ENCODE data around the gene MRPL3. TPM values are rescaled to one million over a fixed set of nuclear protein-coding genes. Genes with fewer than 3 reads are reported as not detected.

The MRPL3 gene
- total and polyA plus RNA-seq, 2 experiments from 2014 or later = 159 to 185 TPM

DNA sequence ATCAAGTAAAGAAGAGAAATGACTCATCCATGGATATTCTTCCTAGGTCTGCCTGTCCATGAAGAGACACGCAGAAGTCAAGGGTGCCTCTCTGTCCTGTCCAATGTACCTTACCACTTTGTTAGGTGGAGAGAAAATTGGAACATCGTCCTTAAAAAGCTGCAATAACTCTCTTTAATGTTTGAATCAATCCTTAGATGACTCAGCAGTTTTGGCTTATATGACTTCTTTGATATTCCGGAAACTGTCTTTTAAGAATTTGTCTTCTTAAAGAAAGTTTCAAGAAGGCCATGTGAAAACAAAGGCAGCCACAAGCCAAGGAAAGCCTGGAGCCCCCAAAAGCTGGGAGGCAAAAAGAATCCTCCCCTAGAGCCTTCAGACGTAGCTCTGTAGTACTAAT is 49.2 kb downstream of the MRPL3 start:
- TF ChIP-seq CTCF (conservative IDR thresholded peaks at IDR 0.05; ENCODE audit: low read depth in 2 of 2) (no peak), STAT1 (IDR thresholded peaks at IDR 0.05; ENCODE audit: unreplicated experiment) (no peak), EZH2 (IDR thresholded peaks at IDR 0.05; ENCODE audit: low read depth, unreplicated experiment) (no peak), NANOG (IDR thresholded peaks at IDR 0.05; ENCODE audit: borderline replicate concordance) (no peak), POLR2AphosphoS5 (IDR thresholded peaks at IDR 0.05; ENCODE audit: low read depth) (no peak), ZNF331 (CRISPR knock-in tag; IDR thresholded peaks at IDR 0.05; ENCODE audit: low read depth) (no peak), EZH2phosphoT487 (IDR thresholded peaks at IDR 0.05; ENCODE audit: unreplicated experiment) (no peak), CREB1 (CRISPR knock-in tag; IDR thresholded peaks at IDR 0.05; ENCODE audit: low read depth) (no peak), JUNB (IDR thresholded peaks at IDR 0.05; ENCODE audit: unreplicated experiment) (no peak)
- TF ChIP-seq, protein P1, sequence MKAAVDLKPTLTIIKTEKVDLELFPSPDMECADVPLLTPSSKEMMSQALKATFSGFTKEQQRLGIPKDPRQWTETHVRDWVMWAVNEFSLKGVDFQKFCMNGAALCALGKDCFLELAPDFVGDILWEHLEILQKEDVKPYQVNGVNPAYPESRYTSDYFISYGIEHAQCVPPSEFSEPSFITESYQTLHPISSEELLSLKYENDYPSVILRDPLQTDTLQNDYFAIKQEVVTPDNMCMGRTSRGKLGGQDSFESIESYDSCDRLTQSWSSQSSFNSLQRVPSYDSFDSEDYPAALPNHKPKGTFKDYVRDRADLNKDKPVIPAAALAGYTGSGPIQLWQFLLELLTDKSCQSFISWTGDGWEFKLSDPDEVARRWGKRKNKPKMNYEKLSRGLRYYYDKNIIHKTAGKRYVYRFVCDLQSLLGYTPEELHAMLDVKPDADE (IDR thresholded peaks at IDR 0.05) = no peak
- TF ChIP-seq, protein P2, sequence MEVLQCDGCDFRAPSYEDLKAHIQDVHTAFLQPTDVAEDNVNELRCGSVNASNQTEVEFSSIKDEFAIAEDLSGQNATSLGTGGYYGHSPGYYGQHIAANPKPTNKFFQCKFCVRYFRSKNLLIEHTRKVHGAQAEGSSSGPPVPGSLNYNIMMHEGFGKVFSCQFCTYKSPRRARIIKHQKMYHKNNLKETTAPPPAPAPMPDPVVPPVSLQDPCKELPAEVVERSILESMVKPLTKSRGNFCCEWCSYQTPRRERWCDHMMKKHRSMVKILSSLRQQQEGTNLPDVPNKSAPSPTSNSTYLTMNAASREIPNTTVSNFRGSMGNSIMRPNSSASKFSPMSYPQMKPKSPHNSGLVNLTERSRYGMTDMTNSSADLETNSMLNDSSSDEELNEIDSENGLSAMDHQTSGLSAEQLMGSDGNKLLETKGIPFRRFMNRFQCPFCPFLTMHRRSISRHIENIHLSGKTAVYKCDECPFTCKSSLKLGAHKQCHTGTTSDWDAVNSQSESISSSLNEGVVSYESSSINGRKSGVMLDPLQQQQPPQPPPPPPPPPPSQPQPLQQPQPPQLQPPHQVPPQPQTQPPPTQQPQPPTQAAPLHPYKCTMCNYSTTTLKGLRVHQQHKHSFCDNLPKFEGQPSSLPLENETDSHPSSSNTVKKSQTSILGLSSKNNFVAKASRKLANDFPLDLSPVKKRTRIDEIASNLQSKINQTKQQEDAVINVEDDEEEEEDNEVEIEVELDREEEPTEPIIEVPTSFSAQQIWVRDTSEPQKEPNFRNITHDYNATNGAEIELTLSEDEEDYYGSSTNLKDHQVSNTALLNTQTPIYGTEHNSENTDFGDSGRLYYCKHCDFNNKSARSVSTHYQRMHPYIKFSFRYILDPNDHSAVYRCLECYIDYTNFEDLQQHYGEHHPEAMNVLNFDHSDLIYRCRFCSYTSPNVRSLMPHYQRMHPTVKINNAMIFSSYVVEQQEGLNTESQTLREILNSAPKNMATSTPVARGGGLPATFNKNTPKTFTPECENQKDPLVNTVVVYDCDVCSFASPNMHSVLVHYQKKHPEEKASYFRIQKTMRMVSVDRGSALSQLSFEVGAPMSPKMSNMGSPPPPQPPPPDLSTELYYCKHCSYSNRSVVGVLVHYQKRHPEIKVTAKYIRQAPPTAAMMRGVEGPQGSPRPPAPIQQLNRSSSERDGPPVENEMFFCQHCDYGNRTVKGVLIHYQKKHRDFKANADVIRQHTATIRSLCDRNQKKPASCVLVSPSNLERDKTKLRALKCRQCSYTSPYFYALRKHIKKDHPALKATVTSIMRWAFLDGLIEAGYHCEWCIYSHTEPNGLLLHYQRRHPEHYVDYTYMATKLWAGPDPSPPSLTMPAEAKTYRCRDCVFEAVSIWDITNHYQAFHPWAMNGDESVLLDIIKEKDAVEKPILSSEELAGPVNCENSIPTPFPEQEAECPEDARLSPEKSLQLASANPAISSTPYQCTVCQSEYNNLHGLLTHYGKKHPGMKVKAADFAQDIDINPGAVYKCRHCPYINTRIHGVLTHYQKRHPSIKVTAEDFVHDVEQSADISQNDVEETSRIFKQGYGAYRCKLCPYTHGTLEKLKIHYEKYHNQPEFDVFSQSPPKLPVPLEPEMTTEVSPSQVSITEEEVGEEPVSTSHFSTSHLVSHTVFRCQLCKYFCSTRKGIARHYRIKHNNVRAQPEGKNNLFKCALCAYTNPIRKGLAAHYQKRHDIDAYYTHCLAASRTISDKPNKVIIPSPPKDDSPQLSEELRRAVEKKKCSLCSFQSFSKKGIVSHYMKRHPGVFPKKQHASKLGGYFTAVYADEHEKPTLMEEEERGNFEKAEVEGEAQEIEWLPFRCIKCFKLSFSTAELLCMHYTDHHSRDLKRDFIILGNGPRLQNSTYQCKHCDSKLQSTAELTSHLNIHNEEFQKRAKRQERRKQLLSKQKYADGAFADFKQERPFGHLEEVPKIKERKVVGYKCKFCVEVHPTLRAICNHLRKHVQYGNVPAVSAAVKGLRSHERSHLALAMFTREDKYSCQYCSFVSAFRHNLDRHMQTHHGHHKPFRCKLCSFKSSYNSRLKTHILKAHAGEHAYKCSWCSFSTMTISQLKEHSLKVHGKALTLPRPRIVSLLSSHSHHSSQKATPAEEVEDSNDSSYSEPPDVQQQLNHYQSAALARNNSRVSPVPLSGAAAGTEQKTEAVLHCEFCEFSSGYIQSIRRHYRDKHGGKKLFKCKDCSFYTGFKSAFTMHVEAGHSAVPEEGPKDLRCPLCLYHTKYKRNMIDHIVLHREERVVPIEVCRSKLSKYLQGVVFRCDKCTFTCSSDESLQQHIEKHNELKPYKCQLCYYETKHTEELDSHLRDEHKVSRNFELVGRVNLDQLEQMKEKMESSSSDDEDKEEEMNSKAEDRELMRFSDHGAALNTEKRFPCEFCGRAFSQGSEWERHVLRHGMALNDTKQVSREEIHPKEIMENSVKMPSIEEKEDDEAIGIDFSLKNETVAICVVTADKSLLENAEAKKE (CRISPR knock-in tag; IDR thresholded peaks at IDR 0.05) = no peak
- TF ChIP-seq, protein P3, sequence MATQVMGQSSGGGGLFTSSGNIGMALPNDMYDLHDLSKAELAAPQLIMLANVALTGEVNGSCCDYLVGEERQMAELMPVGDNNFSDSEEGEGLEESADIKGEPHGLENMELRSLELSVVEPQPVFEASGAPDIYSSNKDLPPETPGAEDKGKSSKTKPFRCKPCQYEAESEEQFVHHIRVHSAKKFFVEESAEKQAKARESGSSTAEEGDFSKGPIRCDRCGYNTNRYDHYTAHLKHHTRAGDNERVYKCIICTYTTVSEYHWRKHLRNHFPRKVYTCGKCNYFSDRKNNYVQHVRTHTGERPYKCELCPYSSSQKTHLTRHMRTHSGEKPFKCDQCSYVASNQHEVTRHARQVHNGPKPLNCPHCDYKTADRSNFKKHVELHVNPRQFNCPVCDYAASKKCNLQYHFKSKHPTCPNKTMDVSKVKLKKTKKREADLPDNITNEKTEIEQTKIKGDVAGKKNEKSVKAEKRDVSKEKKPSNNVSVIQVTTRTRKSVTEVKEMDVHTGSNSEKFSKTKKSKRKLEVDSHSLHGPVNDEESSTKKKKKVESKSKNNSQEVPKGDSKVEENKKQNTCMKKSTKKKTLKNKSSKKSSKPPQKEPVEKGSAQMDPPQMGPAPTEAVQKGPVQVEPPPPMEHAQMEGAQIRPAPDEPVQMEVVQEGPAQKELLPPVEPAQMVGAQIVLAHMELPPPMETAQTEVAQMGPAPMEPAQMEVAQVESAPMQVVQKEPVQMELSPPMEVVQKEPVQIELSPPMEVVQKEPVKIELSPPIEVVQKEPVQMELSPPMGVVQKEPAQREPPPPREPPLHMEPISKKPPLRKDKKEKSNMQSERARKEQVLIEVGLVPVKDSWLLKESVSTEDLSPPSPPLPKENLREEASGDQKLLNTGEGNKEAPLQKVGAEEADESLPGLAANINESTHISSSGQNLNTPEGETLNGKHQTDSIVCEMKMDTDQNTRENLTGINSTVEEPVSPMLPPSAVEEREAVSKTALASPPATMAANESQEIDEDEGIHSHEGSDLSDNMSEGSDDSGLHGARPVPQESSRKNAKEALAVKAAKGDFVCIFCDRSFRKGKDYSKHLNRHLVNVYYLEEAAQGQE (IDR thresholded peaks at IDR 0.05; ENCODE audit: unreplicated experiment) = no peak
- Histone ChIP-seq H3K9me2 (ENCODE audit: insufficient read depth) (no peaks in the 10 kb centered on the region), H3K4me2 (no peak overlapping the region), H4K20me1 (replicated peaks; ENCODE audit: insufficient read depth) (no peaks in the 10 kb centered on the region), H3K4me1 (ENCODE audit: insufficient read depth) (no peaks in the 10 kb centered on the region), H3F3A (replicated peaks; ENCODE audit: low read depth) (no peaks in the 10 kb centered on the region), H2AFZ (no peak overlapping the region), H3K79me2 (replicated peaks; ENCODE audit: insufficient read depth) (no peaks in the 10 kb centered on the region), H3K27me3 (ENCODE audit: insufficient read depth) (no peaks in the 10 kb centered on the region), H3K4me3 (no peak overlapping the region), H3K27ac (ENCODE audit: low read depth) (no peak overlapping the region), H3K36me3 (ENCODE audit: insufficient read depth) (no peaks in the 10 kb centered on the region)
- DNase-seq (ENCODE audit: low spot score) (no peak), ATAC-seq (no peak)
- no peaks in the 10 kb centered on the region for H3K9me3 Mint-ChIP-seq
- no peaks in the 10 kb centered on the region for H3K27me3 Mint-ChIP-seq (ENCODE audit: insufficient read depth, low read depth, poor library complexity)
- H3K36me3 Mint-ChIP-seq (ENCODE audit: low read depth) = peaks cover 5% of the 10 kb centered on the region; the same call in 2 of the 3 replicates
- 0 out of 2 replicates have a peak overlapping the region, but pooled peaks have one; percentile 53 for H3K27ac Mint-ChIP-seq
- H3K4me1 Mint-ChIP-seq = peaks cover 2% of the 10 kb centered on the region; the same call in 1 of the 3 replicates
- H3K4me3 Mint-ChIP-seq = no peak overlapping the region
